Measurements from ENCODE around the gene DUXA. TPM values are rescaled to one million over a fixed set of nuclear protein-coding genes. Genes with fewer than 3 reads are reported as not detected.

The DUXA gene
- total RNA-seq, 5 donors from 2014 or later (not counting 1 experiment from before 2014, with no cell fraction given), result not detected

GRCh38 chr19:57111329-57111644 lies 56.0 kb downstream of the DUXA start:
- WGBS (ENCODE audit: insufficient coverage), result 100% methylated on average over 1 of the region's 1 CpG
- Mint-ChIP-seq H3K36me3 (peaks cover 5% of the 10 kb centered on the region), H3K4me3 (no peak overlapping the region), H3K9me3 (peaks cover 10 to 44% (median 35%) of the 10 kb centered on the region in 3 donors), H3K27me3 (peaks cover 6% of the 10 kb centered on the region in 2 donors), H3K4me1 (no peaks in the 10 kb centered on the region), H3K27ac (no peak overlapping the region)
- ATAC-seq (replicated peaks in 1 of 4) (no peak), DNase-seq (no peak)
- H3K27me3 ChIP-seq (replicated peaks in 1 of 2; ENCODE audit: control insufficient read depth in 2 of 2, extremely low read depth in 1 of 2, insufficient read depth in 2 of 2, low read length in 1 of 2), result peaks cover 0 to 6% of the 10 kb centered on the region in 2 experiments
- H3K27ac ChIP-seq (ENCODE audit: low read length), result no peak overlapping the region
- CTCF ChIA-PET, result no interaction called here
- H3K4me3 ChIP-seq (ENCODE audit: control insufficient read depth in 1 of 2, extremely low read depth in 1 of 2, low read length in 1 of 2), result no peak overlapping the region
- no peaks in the 10 kb centered on the region for H3K36me3 ChIP-seq (ENCODE audit: control insufficient read depth in 2 of 2, extremely low read depth in 1 of 2, insufficient read depth in 1 of 2, low read length in 1 of 2)
- no peaks in the 10 kb centered on the region for H3K9me3 ChIP-seq
- H3K4me1 ChIP-seq (ENCODE audit: control insufficient read depth in 1 of 2, extremely low read depth in 1 of 2, insufficient read depth in 2 of 2, low read length in 2 of 2), result no peaks in the 10 kb centered on the region
- POLR2A ChIA-PET, result no interaction called here

GRCh38 chr19:57110592-57111328 lies 56.5 kb downstream of the DUXA start:
- Mint-ChIP-seq H3K4me3 (no peak overlapping the region), H3K27me3 (peaks cover 6 to 7% of the 10 kb centered on the region in 2 donors), H3K27ac (no peak overlapping the region), H3K4me1 (no peaks in the 10 kb centered on the region), H3K9me3 (peaks cover 10 to 44% (median 35%) of the 10 kb centered on the region in 3 donors), H3K36me3 (peaks cover 5% of the 10 kb centered on the region)
- 93% methylated on average over 2 of the region's 9 CpGs for WGBS (ENCODE audit: insufficient coverage)
- Histone ChIP-seq H3K27me3 (replicated peaks in 1 of 2; ENCODE audit: control insufficient read depth in 2 of 2, extremely low read depth in 1 of 2, insufficient read depth in 2 of 2, low read length in 1 of 2) (peaks cover 0 to 11% of the 10 kb centered on the region in 2 experiments), H3K27ac (ENCODE audit: low read length) (no peak overlapping the region), H3K9me3 (no peaks in the 10 kb centered on the region), H3K4me1 (ENCODE audit: control insufficient read depth in 1 of 2, extremely low read depth in 1 of 2, insufficient read depth in 2 of 2, low read length in 2 of 2) (no peaks in the 10 kb centered on the region), H3K36me3 (ENCODE audit: control insufficient read depth in 2 of 2, extremely low read depth in 1 of 2, insufficient read depth in 1 of 2, low read length in 1 of 2) (no peaks in the 10 kb centered on the region), H3K4me3 (ENCODE audit: control insufficient read depth in 1 of 2, extremely low read depth in 1 of 2, low read length in 1 of 2) (peak overlapping the region in 1 of 2 donors; percentile 47)
- ATAC-seq (replicated peaks in 1 of 4), result no peak
- ChIA-PET CTCF (no interaction called here), POLR2A (no interaction called here)
- DNase-seq, result no peak

GRCh38 chr19:57106722-57107235 lies 60.5 kb downstream of the DUXA start:
- ChIA-PET POLR2A (no interaction called here), CTCF (no interaction called here)
- Mint-ChIP-seq H3K9me3 (peaks cover 9 to 21% (median 18%) of the 10 kb centered on the region in 3 donors), H3K4me3 (no peak overlapping the region), H3K27ac (no peak overlapping the region), H3K36me3 (no peaks in the 10 kb centered on the region), H3K4me1 (peaks cover 5 to 10% (median 7%) of the 10 kb centered on the region in 3 donors), H3K27me3 (peaks cover 10 to 18% of the 10 kb centered on the region in 2 donors)
- Histone ChIP-seq H3K4me3 (ENCODE audit: control insufficient read depth in 1 of 2, extremely low read depth in 1 of 2, low read length in 1 of 2) (no peak overlapping the region), H3K36me3 (ENCODE audit: control insufficient read depth in 2 of 2, extremely low read depth in 1 of 2, insufficient read depth in 1 of 2, low read length in 1 of 2) (no peaks in the 10 kb centered on the region), H3K4me1 (ENCODE audit: control insufficient read depth in 1 of 2, extremely low read depth in 1 of 2, insufficient read depth in 2 of 2, low read length in 2 of 2) (peaks cover 0 to 7% of the 10 kb centered on the region in 2 experiments), H3K9me3 (no peaks in the 10 kb centered on the region), H3K27ac (ENCODE audit: low read length) (no peak overlapping the region), H3K27me3 (replicated peaks in 1 of 2; ENCODE audit: control insufficient read depth in 2 of 2, extremely low read depth in 1 of 2, insufficient read depth in 2 of 2, low read length in 1 of 2) (peaks cover 0 to 13% of the 10 kb centered on the region in 2 experiments)
- DNase-seq (no peak), ATAC-seq (replicated peaks in 1 of 4) (no peak)
- 18% methylated on average over 40 of the region's 42 CpGs for WGBS (ENCODE audit: insufficient coverage)

- H3K9me3 ChIP-seq, result no peaks in the 10 kb centered on the region
- peaks cover 10 to 18% of the 10 kb centered on the region in 2 donors for H3K27me3 Mint-ChIP-seq
- H3K27me3 ChIP-seq (replicated peaks in 1 of 2; ENCODE audit: control insufficient read depth in 2 of 2, extremely low read depth in 1 of 2, insufficient read depth in 2 of 2, low read length in 1 of 2), result peaks cover 0 to 13% of the 10 kb centered on the region in 2 experiments
- ChIA-PET POLR2A (interaction anchor here in 1 of 2 donors (0.7 kb wide), 1 partner anchor 216 kb away, joined by 5 read pairs; no protein-coding TSS in a partner anchor), CTCF (no interaction called here)
- H3K36me3 ChIP-seq (ENCODE audit: control insufficient read depth in 2 of 2, extremely low read depth in 1 of 2, insufficient read depth in 1 of 2, low read length in 1 of 2), result no peaks in the 10 kb centered on the region
- ATAC-seq (replicated peaks in 1 of 4) (no peak), DNase-seq (no peak)
- WGBS (ENCODE audit: insufficient coverage), result 26% methylated on average over 44 of the region's 57 CpGs
- no peak overlapping the region for H3K4me3 Mint-ChIP-seq
- H3K4me1 ChIP-seq (ENCODE audit: control insufficient read depth in 1 of 2, extremely low read depth in 1 of 2, insufficient read depth in 2 of 2, low read length in 2 of 2), result peaks cover 0 to 7% of the 10 kb centered on the region in 2 experiments
- H3K4me3 ChIP-seq (ENCODE audit: control insufficient read depth in 1 of 2, extremely low read depth in 1 of 2, low read length in 1 of 2), result no peak overlapping the region
- H3K27ac ChIP-seq (ENCODE audit: low read length), result no peak overlapping the region
- no peaks in the 10 kb centered on the region for H3K36me3 Mint-ChIP-seq
- no peak overlapping the region for H3K27ac Mint-ChIP-seq
- H3K4me1 Mint-ChIP-seq, result peaks cover 5 to 10% (median 7%) of the 10 kb centered on the region in 3 donors
- H3K9me3 Mint-ChIP-seq, result peaks cover 9 to 15% (median 12%) of the 10 kb centered on the region in 3 donors
Observed at GRCh38 chr19:57105976-57106721, 61.1 kb downstream of the DUXA start.

Other genes with a start within 250 kb of the DUXA start
- not detected for gene USP29, start 47.5 kb downstream of the DUXA start, total RNA-seq
- gene ZIM3, start 22.3 kb downstream of the DUXA start, total RNA-seq, result not detected
- 10 to 100 TPM; 39.2 to 72.9 (median 70.2) TPM for gene ZNF264, start 24.0 kb upstream of the DUXA start, total RNA-seq
- 1 to 10 TPM in 3 of 5 donors, under 1 TPM in 2; 0.39 to 1.2 (median 1.1) TPM for gene AURKC, start 63.5 kb upstream of the DUXA start, total RNA-seq
- gene ZNF805, start 73.1 kb upstream of the DUXA start, total RNA-seq, result 10 to 100 TPM; 18.6 to 30.6 (median 19.3) TPM
- 10 to 100 TPM; 65.2 to 77.3 (median 66.0) TPM for gene ZNF460, start 113.0 kb upstream of the DUXA start, total RNA-seq
- 10 to 100 TPM in 1 of 5 donors, 1 to 10 TPM in 4; 3.9 to 11.1 (median 7.9) TPM for gene ZNF543, start 153.0 kb upstream of the DUXA start, total RNA-seq
- gene ZNF304, start 183.8 kb upstream of the DUXA start, total RNA-seq, result 10 to 100 TPM in 3 of 5 donors, 1 to 10 TPM in 2; 7.1 to 14.3 (median 11.8) TPM
- gene TRAPPC2B, start 196.1 kb upstream of the DUXA start, total RNA-seq, result 10 to 100 TPM in 2 of 5 donors, 1 to 10 TPM in 3; 7.1 to 11.4 (median 9.6) TPM
- 1 to 10 TPM in 3 of 5 donors, under 1 TPM in 2; 0.77 to 4.8 (median 3.5) TPM for gene ZNF547, start 196.1 kb upstream of the DUXA start, total RNA-seq
- gene ZNF548, start 222.4 kb upstream of the DUXA start, total RNA-seq, result 100 to 1,000 TPM in 2 of 5 donors, 10 to 100 TPM in 3; 57.3 to 110 (median 82.8) TPM
- 10 to 100 TPM; 10.0 to 27.8 (median 21.2) TPM for gene ZNF17, start 243.7 kb upstream of the DUXA start, total RNA-seq